HepG2 (cell line): ENCODE results near the gene SLC12A3. TPM values are rescaled to one million over a fixed set of nuclear protein-coding genes. Genes with fewer than 3 reads are reported as not detected.

ENCODE experiments used
- AHR ChIP-seq: IDR thresholded peaks from 2 replicates; pipeline ENCODE4 v1.6.1; 2018; ENCODE audit warnings: missing genetic modification reagents, missing compliant biosample characterization
- ELF1 ChIP-seq: sonication (generic); formaldehyde crosslinking; IDR thresholded peaks from 2 replicates; pipeline ENCODE4 v1.4.0; 2020; ENCODE audit warnings: missing genetic modification reagents
- HOXD1 ChIP-seq: sonication (generic); formaldehyde crosslinking; IDR thresholded peaks from 2 replicates; pipeline ENCODE4 v1.5.0; 2020; ENCODE audit warnings: missing genetic modification reagents
- KDM5B ChIP-seq: sonication (generic); formaldehyde crosslinking; IDR thresholded peaks from 2 replicates; pipeline ENCODE4 v1.4.0; 2020; ENCODE audit warnings: missing genetic modification reagents, mild to moderate bottlenecking, borderline replicate concordance
- KLF13 ChIP-seq: sonication (generic); formaldehyde crosslinking; IDR thresholded peaks from 2 replicates; pipeline ENCODE4 v1.4.0; 2020; ENCODE audit warnings: mild to moderate bottlenecking, missing genetic modification reagents
- MLLT10 ChIP-seq: sonication (generic); formaldehyde crosslinking; IDR thresholded peaks from 2 replicates; pipeline ENCODE4 v1.4.0; 2020; ENCODE audit warnings: missing genetic modification reagents
- PCBP2 ChIP-seq: fragments of 200-400 bp; formaldehyde crosslinking; optimal IDR thresholded peaks from 2 replicates; pipeline ENCODE3; 2018; ENCODE audit warnings: low read length, low read depth; ENCODE audit not compliant: poor library complexity, severe bottlenecking
- ZBTB20 ChIP-seq: sonication (generic); formaldehyde crosslinking; IDR thresholded peaks from 2 replicates; pipeline ENCODE4 v1.8.1; 2023; ENCODE audit warnings: missing genetic modification reagents, low read depth, mild to moderate bottlenecking, borderline replicate concordance
- ZKSCAN1 ChIP-seq: fragments of 150-350 bp; IDR thresholded peaks from 2 replicates; pipeline ENCODE4 v1.6.1; 2014; ENCODE audit warnings: low read length
- ZNF350 ChIP-seq: sonication (generic); formaldehyde crosslinking; IDR thresholded peaks from 2 replicates; pipeline ENCODE4 v1.4.0; 2020; ENCODE audit warnings: mild to moderate bottlenecking, low read depth, missing genetic modification reagents, borderline replicate concordance
- ZNF616 ChIP-seq: sonication (generic); formaldehyde crosslinking; IDR thresholded peaks from 2 replicates; pipeline ENCODE4 v1.5.0; 2020; ENCODE audit warnings: low read depth, mild to moderate bottlenecking, missing genetic modification reagents
- ZNF878 ChIP-seq: sonication (generic); formaldehyde crosslinking; IDR thresholded peaks from 2 replicates; pipeline ENCODE4 v1.8.1; 2023; ENCODE audit warnings: mild to moderate bottlenecking, missing genetic modification reagents, moderate library complexity
- ZSCAN30 ChIP-seq: sonication (generic); formaldehyde crosslinking; IDR thresholded peaks from 2 replicates; pipeline ENCODE4 v1.5.0; 2020; ENCODE audit warnings: mild to moderate bottlenecking, missing genetic modification reagents
- polyA plus RNA-seq, 8 experiments: library from polyadenylated mRNA; depleted of rRNA in 3 of 8; stranded (reverse) in 7 of 8; unstranded in 1 of 8; fragments of >200 nt; fragmentation: Illumina TruSeq in 4 of 8; extraction: Trizol in 4 of 8; gene quantifications; 2 replicates each; pipeline versions ENCODE4 v1.2.1 to v1.2.3, GENCODE V29; 2011 to 2016; ENCODE audit warnings: low read depth in 4 of 8, missing spikeins in 1 of 8, mixed read lengths in 1 of 8; ENCODE audit not compliant: insufficient read depth in 1 of 8
- total RNA-seq, 5 experiments: library from RNA; depleted of rRNA; stranded (reverse); fragments of >200 nt; fragmentation: Illumina TruSeq; extraction: Trizol; gene quantifications; 2 replicates each; pipeline ENCODE4 v1.2.3, GENCODE V29; 2016; ENCODE audit warnings: low read depth in 1 of 5
- TF ChIP-seq, protein P1 (sequence below): sonication (generic); formaldehyde crosslinking; IDR thresholded peaks from 2 replicates; pipeline ENCODE4 v1.4.0; 2020; ENCODE audit warnings: mild to moderate bottlenecking, missing genetic modification reagents
- TF ChIP-seq, protein P2 (sequence below): sonication (generic); formaldehyde crosslinking; IDR thresholded peaks from 2 replicates; pipeline ENCODE4 v1.4.0; 2020; ENCODE audit warnings: missing genetic modification reagents
- TF ChIP-seq, protein P3 (sequence below): sonication (generic); formaldehyde crosslinking; IDR thresholded peaks from 2 replicates; pipeline ENCODE4 v1.4.0; 2020; ENCODE audit warnings: missing genetic modification reagents
- TF ChIP-seq, protein P4 (sequence below): sonication (generic); formaldehyde crosslinking; IDR thresholded peaks from 2 replicates; pipeline ENCODE4 v1.5.1; 2020; ENCODE audit warnings: mild to moderate bottlenecking, moderate library complexity, missing genetic modification reagents

Gene SLC12A3
- total and polyA plus RNA-seq, 2 of the 13 experiments (the other 11 are each of a cell fraction or from before 2014, with no cell fraction given), result 6.2 TPM; not detected in 1

DNA sequence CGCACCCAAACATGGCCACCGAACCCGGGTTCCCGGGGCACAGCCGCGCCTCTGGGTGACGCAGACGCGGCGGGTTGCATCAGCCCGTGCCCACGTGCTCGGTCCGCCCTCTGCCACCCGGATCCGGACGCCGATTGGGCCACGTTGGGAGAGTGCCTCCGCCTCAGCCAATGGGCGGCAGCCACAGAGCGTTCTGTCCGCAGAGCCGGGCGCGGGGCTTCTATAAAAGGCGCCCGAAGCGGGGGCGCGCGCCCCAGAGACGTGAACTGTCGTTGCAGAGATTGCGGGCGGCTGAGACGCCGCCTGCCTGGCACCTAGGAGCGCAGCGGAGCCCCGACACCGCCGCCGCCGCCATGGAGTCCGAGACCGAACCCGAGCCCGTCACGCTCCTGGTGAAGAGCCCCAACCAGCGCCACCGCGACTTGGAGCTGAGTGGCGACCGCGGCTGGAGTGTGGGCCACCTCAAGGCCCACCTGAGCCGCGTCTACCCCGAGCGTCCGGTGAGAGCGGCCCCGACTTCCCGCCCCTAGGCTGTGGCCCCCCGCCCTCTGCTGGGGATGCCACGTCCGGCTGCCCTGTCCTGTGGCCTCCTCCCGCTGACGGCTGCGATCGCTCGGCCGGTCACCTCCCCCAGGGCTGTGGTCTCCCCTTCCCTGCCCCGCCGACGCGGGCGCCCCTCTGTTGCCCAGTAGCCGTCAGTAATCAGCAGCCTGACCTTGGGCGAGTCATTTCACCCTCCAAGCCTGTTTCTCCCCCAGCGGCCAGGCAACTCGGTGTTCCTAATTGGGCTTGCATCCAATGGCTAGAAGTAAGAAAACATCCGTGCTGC lies 67.1 kb downstream of the SLC12A3 start, which contains the start of gene HERPUD1 (continued):
- TF ChIP-seq, protein P1, sequence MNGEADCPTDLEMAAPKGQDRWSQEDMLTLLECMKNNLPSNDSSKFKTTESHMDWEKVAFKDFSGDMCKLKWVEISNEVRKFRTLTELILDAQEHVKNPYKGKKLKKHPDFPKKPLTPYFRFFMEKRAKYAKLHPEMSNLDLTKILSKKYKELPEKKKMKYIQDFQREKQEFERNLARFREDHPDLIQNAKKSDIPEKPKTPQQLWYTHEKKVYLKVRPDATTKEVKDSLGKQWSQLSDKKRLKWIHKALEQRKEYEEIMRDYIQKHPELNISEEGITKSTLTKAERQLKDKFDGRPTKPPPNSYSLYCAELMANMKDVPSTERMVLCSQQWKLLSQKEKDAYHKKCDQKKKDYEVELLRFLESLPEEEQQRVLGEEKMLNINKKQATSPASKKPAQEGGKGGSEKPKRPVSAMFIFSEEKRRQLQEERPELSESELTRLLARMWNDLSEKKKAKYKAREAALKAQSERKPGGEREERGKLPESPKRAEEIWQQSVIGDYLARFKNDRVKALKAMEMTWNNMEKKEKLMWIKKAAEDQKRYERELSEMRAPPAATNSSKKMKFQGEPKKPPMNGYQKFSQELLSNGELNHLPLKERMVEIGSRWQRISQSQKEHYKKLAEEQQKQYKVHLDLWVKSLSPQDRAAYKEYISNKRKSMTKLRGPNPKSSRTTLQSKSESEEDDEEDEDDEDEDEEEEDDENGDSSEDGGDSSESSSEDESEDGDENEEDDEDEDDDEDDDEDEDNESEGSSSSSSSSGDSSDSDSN (CRISPR knock-in tag), result peak; percentile 83
- TF ChIP-seq, protein P2, sequence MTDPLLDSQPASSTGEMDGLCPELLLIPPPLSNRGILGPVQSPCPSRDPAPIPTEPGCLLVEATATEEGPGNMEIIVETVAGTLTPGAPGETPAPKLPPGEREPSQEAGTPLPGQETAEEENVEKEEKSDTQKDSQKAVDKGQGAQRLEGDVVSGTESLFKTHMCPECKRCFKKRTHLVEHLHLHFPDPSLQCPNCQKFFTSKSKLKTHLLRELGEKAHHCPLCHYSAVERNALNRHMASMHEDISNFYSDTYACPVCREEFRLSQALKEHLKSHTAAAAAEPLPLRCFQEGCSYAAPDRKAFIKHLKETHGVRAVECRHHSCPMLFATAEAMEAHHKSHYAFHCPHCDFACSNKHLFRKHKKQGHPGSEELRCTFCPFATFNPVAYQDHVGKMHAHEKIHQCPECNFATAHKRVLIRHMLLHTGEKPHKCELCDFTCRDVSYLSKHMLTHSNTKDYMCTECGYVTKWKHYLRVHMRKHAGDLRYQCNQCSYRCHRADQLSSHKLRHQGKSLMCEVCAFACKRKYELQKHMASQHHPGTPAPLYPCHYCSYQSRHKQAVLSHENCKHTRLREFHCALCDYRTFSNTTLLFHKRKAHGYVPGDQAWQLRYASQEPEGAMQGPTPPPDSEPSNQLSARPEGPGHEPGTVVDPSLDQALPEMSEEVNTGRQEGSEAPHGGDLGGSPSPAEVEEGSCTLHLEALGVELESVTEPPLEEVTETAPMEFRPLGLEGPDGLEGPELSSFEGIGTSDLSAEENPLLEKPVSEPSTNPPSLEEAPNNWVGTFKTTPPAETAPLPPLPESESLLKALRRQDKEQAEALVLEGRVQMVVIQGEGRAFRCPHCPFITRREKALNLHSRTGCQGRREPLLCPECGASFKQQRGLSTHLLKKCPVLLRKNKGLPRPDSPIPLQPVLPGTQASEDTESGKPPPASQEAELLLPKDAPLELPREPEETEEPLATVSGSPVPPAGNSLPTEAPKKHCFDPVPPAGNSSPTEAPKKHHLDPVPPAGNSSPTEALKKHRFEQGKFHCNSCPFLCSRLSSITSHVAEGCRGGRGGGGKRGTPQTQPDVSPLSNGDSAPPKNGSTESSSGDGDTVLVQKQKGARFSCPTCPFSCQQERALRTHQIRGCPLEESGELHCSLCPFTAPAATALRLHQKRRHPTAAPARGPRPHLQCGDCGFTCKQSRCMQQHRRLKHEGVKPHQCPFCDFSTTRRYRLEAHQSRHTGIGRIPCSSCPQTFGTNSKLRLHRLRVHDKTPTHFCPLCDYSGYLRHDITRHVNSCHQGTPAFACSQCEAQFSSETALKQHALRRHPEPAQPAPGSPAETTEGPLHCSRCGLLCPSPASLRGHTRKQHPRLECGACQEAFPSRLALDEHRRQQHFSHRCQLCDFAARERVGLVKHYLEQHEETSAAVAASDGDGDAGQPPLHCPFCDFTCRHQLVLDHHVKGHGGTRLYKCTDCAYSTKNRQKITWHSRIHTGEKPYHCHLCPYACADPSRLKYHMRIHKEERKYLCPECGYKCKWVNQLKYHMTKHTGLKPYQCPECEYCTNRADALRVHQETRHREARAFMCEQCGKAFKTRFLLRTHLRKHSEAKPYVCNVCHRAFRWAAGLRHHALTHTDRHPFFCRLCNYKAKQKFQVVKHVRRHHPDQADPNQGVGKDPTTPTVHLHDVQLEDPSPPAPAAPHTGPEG, result no peak
- TF ChIP-seq, protein P3, sequence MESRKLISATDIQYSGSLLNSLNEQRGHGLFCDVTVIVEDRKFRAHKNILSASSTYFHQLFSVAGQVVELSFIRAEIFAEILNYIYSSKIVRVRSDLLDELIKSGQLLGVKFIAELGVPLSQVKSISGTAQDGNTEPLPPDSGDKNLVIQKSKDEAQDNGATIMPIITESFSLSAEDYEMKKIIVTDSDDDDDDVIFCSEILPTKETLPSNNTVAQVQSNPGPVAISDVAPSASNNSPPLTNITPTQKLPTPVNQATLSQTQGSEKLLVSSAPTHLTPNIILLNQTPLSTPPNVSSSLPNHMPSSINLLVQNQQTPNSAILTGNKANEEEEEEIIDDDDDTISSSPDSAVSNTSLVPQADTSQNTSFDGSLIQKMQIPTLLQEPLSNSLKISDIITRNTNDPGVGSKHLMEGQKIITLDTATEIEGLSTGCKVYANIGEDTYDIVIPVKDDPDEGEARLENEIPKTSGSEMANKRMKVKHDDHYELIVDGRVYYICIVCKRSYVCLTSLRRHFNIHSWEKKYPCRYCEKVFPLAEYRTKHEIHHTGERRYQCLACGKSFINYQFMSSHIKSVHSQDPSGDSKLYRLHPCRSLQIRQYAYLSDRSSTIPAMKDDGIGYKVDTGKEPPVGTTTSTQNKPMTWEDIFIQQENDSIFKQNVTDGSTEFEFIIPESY (CRISPR knock-in tag), result no peak; the same call in 1 of the 2 replicates
- TF ChIP-seq, protein P4, sequence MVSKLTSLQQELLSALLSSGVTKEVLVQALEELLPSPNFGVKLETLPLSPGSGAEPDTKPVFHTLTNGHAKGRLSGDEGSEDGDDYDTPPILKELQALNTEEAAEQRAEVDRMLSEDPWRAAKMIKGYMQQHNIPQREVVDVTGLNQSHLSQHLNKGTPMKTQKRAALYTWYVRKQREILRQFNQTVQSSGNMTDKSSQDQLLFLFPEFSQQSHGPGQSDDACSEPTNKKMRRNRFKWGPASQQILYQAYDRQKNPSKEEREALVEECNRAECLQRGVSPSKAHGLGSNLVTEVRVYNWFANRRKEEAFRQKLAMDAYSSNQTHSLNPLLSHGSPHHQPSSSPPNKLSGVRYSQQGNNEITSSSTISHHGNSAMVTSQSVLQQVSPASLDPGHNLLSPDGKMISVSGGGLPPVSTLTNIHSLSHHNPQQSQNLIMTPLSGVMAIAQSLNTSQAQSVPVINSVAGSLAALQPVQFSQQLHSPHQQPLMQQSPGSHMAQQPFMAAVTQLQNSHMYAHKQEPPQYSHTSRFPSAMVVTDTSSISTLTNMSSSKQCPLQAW (CRISPR knock-in tag), result peak; percentile 87
- TF ChIP-seq ZSCAN30 (peak; percentile 85), AHR (CRISPR knock-in tag) (peak; percentile 36; the same call in 1 of the 2 replicates), PCBP2 (no peak), ZNF878 (peak; percentile 86; the same call in 1 of the 2 replicates), ZNF616 (CRISPR knock-in tag) (peak; percentile 28; the same call in 1 of the 2 replicates), ZKSCAN1 (no peak), ZNF350 (CRISPR knock-in tag) (peak; percentile 90; the same call in 1 of the 2 replicates), KDM5B (CRISPR knock-in tag) (peak; percentile 95), HOXD1 (peak; percentile 74), MLLT10 (CRISPR knock-in tag) (0 out of 2 replicates have a peak, but pooled peaks have one; percentile 18), ZBTB20 (CRISPR knock-in tag) (peak; percentile 66), KLF13 (CRISPR knock-in tag) (peak; percentile 21; the same call in 1 of the 2 replicates), ELF1 (CRISPR knock-in tag) (peak; percentile 76)
